Peyer's patch (tissue), 4 donors: Measurements from ENCODE around the gene CXXC5. TPM values are rescaled to one million over a fixed set of nuclear protein-coding genes. Genes with fewer than 3 reads are reported as not detected.

Experiments
- DNase-seq, 3 donors: peaks; one replicate each; pipeline ENCODE4 v3.0.0-alpha.2; 2017 to 2019
- H3K27ac ChIP-seq, 4 donors: fragments of 200-600 bp; sonication (generic); one replicate each; pipeline ENCODE4 v1.5.1; 2016 to 2019
- H3K27me3 ChIP-seq, 2 donors: fragments of 200-600 bp; sonication (generic); one replicate each; pipeline ENCODE4 v1.5.1; 2019
- H3K36me3 ChIP-seq, 3 donors: fragments of 200-600 bp; sonication (generic); one replicate each; pipeline ENCODE4 v1.5.1; 2016 to 2019
- H3K4me1 ChIP-seq, 4 donors: fragments of 200-600 bp; sonication (generic); one replicate each; pipeline ENCODE4 v1.5.1; 2016 to 2019
- H3K4me3 ChIP-seq, 4 donors: fragments of 200-600 bp; sonication (generic); 1 replicate in 3 of 4; 2 replicates in 1 of 4; pipeline ENCODE4 v1.5.1; 2016 to 2019; ENCODE audit warnings: mild to moderate bottlenecking in 1 of 4
- H3K9me3 ChIP-seq, 4 donors: fragments of 200-600 bp; sonication (generic); one replicate each; pipeline ENCODE4 v1.5.1; 2016 to 2019; ENCODE audit warnings: mild to moderate bottlenecking in 1 of 4
- POLR2A ChIP-seq, 2 donors: fragments of 450-650 bp; IDR thresholded peaks; one replicate each; pipeline ENCODE4 v1.5.1; 2017; ENCODE audit warnings: antibody characterized with exemption in 2 of 2, mild to moderate bottlenecking in 2 of 2, moderate library complexity in 2 of 2
- total RNA-seq, 4 donors: library from RNA; depleted of rRNA; stranded (reverse); fragments of >200 nt; gene quantifications; one replicate each; pipeline ENCODE4 v1.1.0, GENCODE V29; 2016
- TF ChIP-seq, protein P1 (sequence below), 6 experiments: fragments of 450-650 bp in 4 of 6; fragments of 200-600 bp in 2 of 6; sonication (generic) in 1 of 6; IDR thresholded peaks; one replicate each; pipeline ENCODE4 v1.5.1; 2017 to 2019; ENCODE audit warnings: antibody characterized with exemption in 6 of 6, mild to moderate bottlenecking in 3 of 6, moderate library complexity in 1 of 6

The CXXC5 gene
- total RNA-seq, 4 donors from 2014 or later = 21.7 to 49.5 (median 30.9) TPM

DNA sequence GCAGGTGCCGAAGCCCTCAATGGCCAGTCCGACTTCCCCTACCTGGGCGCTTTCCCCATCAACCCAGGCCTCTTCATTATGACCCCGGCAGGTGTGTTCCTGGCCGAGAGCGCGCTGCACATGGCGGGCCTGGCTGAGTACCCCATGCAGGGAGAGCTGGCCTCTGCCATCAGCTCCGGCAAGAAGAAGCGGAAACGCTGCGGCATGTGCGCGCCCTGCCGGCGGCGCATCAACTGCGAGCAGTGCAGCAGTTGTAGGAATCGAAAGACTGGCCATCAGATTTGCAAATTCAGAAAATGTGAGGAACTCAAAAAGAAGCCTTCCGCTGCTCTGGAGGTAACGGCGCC lies 32.9 kb downstream of the CXXC5 start:
- Histone ChIP-seq H3K36me3 (peaks cover 0 to 4% (median 0%) of the 10 kb centered on the region in 3 donors), H3K4me3 (no peak overlapping the region), H3K9me3 (no peaks in the 10 kb centered on the region), H3K4me1 (peaks cover 0 to 6% (median 2%) of the 10 kb centered on the region in 4 donors), H3K27me3 (no peaks in the 10 kb centered on the region), H3K27ac (no peak overlapping the region)
- DNase-seq = no peak
- no peak for TF ChIP-seq POLR2A (IDR thresholded peaks at IDR 0.05)
- TF ChIP-seq, protein P1, sequence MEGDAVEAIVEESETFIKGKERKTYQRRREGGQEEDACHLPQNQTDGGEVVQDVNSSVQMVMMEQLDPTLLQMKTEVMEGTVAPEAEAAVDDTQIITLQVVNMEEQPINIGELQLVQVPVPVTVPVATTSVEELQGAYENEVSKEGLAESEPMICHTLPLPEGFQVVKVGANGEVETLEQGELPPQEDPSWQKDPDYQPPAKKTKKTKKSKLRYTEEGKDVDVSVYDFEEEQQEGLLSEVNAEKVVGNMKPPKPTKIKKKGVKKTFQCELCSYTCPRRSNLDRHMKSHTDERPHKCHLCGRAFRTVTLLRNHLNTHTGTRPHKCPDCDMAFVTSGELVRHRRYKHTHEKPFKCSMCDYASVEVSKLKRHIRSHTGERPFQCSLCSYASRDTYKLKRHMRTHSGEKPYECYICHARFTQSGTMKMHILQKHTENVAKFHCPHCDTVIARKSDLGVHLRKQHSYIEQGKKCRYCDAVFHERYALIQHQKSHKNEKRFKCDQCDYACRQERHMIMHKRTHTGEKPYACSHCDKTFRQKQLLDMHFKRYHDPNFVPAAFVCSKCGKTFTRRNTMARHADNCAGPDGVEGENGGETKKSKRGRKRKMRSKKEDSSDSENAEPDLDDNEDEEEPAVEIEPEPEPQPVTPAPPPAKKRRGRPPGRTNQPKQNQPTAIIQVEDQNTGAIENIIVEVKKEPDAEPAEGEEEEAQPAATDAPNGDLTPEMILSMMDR (IDR thresholded peaks at IDR 0.05) = no peak

DNA sequence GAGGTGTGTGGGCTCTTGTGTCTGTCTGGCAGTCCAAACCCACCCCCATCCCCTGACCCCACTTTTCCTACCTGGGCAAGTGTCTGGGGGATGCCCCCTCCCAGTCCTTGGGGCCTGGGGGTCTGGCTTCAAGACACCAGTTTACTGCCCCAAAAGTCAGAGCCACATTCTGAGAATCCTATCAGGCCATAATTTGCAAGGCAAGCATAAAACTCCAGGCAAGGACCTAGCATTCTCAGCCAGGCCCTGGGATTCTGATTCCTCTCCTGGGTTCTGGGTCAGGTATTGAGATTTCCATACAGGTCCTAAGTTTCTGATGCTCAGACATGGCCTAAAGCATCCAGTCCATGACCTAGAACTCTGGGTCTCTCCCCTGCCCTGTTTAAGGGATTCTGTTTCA lies 33.3 kb downstream of the CXXC5 start:
- no peak overlapping the region for H3K27ac ChIP-seq
- peaks cover 0 to 4% (median 0%) of the 10 kb centered on the region in 3 donors for H3K36me3 ChIP-seq
- no peaks in the 10 kb centered on the region for H3K9me3 ChIP-seq
- H3K4me3 ChIP-seq = no peak overlapping the region
- TF ChIP-seq POLR2A (IDR thresholded peaks at IDR 0.05) = no peak
- TF ChIP-seq, protein P1 (IDR thresholded peaks at IDR 0.05) = no peak
- H3K4me1 ChIP-seq = peaks cover 0 to 6% (median 2%) of the 10 kb centered on the region in 4 donors
- H3K27me3 ChIP-seq = no peaks in the 10 kb centered on the region
- DNase-seq = no peak

DNA sequence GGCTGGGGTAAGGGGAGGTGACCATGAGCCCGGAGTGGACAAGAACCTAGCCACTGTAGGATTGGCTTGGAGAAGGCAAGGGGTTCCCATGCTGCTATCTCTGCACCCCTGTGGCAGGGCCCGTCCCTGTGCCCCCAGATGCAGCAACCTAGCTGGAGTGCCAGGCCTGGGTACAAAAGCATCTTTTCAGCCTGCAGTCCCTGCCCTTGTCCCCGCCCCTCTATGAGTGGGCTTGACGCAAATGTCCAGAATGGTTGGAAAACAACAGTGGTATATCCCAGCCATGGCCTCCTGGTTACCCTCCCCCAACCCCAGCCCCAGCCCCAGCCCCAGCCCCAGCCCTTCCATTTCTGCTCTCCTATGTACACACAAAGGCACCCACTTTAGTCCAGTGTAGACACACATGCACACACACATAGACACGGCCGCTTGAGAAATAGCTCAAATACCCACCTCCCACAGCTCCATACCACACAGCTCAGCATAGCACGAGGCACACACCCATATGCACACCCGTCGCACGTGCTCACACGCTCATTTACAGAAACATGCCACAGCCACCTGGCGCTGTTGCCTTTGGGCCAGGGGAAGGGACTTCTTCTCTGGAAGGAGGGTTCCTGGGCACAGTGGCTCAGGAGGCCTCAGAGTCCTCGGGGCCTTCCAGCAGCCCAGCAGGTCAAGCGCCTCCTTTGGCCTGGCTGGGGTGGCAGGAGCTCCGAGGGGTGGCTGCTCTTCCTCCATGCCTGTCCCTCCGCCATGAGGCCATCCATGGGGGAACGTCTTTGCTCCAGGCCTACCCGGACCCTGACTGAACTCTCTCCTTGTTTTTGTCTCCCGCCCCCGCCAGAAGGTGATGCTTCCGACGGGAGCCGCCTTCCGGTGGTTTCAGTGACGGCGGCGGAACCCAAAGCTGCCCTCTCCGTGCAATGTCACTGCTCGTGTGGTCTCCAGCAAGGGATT lies 34.1 kb downstream of the CXXC5 start:
- Histone ChIP-seq H3K4me3 (no peak overlapping the region), H3K4me1 (peaks cover 0 to 4% (median 2%) of the 10 kb centered on the region in 4 donors), H3K27me3 (no peaks in the 10 kb centered on the region), H3K36me3 (peaks cover 0 to 4% (median 0%) of the 10 kb centered on the region in 3 donors), H3K9me3 (no peaks in the 10 kb centered on the region), H3K27ac (no peak overlapping the region)
- DNase-seq = no peak
- TF ChIP-seq, protein P1 (IDR thresholded peaks at IDR 0.05) = no peak
- TF ChIP-seq POLR2A (IDR thresholded peaks at IDR 0.05) = no peak

DNA sequence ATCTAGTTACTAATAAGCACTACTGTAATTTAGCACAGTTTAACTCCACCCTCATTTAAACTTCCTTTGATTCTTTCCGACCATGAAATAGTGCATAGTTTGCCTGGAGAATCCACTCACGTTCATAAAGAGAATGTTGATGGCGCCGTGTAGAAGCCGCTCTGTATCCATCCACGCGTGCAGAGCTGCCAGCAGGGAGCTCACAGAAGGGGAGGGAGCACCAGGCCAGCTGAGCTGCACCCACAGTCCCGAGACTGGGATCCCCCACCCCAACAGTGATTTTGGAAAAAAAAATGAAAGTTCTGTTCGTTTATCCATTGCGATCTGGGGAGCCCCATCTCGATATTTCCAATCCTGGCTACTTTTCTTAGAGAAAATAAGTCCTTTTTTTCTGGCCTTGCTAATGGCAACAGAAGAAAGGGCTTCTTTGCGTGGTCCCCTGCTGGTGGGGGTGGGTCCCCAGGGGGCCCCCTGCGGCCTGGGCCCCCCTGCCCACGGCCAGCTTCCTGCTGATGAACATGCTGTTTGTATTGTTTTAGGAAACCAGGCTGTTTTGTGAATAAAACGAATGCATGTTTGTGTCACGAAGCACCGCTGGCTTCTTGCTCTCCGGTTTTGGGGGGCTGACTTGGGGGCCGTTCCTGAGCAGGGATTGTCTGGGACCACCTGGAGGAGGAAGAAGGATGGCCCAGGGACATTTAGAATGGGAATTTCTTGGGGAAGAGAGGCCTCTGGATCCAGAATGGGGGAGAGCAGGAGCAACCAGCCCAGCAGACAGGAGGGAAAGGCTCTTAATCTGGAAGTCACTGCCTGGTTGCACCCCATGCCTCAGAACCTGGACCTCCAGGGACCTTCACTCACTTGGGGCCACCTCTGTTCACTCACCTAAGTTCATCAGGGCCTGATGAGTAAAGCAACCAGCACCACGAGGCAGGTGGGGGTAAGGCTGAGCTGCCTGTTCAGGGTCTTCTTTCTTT lies 35.4 kb downstream of the CXXC5 start:
- Histone ChIP-seq H3K4me3 (no peak overlapping the region), H3K27ac (no peak overlapping the region), H3K4me1 (peaks cover 0 to 4% (median under 1%) of the 10 kb centered on the region in 4 donors), H3K36me3 (peaks cover 0 to 4% (median 0%) of the 10 kb centered on the region in 3 donors), H3K27me3 (no peaks in the 10 kb centered on the region), H3K9me3 (no peaks in the 10 kb centered on the region)
- DNase-seq = no peak
- TF ChIP-seq, protein P1 (IDR thresholded peaks at IDR 0.05) = no peak
- TF ChIP-seq POLR2A (IDR thresholded peaks at IDR 0.05) = no peak

DNA sequence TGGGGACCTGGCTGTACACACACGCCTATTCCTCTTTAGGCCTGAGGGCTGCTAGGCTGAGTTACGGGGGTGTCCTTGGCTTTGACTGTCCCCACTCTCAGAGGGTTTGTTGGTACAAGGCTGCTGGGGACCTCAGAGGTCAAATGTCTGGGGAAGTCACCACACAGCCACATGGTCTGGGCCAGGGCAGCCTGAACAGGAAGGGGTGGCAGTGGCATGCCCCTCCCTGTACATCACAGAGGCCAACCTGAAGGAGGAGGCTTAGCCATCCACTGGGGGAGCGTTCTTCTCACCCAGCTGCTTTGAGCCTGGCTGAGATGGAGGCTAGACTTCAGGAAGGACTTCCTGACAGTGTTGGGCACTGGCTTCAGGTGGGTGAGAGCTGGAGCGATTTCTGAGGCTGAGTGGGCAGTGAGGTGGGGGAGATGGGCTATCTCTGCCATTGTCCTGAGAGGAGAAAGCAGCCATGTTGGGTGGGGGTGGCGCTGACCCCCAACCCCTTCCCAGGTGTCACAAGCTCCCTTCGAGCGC lies 36.3 kb downstream of the CXXC5 start:
- Histone ChIP-seq H3K36me3 (peaks cover 0 to 4% (median 0%) of the 10 kb centered on the region in 3 donors), H3K27ac (no peak overlapping the region)

More for the DNA sequence above, 36.3 kb downstream of the CXXC5 start:
- TF ChIP-seq, protein P1 (IDR thresholded peaks at IDR 0.05) = no peak
- no peak for TF ChIP-seq POLR2A (IDR thresholded peaks at IDR 0.05)
- Histone ChIP-seq H3K4me3 (no peak overlapping the region), H3K4me1 (peaks cover 0 to 6% (median 3%) of the 10 kb centered on the region in 4 donors), H3K27me3 (no peaks in the 10 kb centered on the region), H3K9me3 (no peaks in the 10 kb centered on the region)
- no peak for DNase-seq
